ENCODE data around the gene CD300H.

Gene CD300H

DNA sequence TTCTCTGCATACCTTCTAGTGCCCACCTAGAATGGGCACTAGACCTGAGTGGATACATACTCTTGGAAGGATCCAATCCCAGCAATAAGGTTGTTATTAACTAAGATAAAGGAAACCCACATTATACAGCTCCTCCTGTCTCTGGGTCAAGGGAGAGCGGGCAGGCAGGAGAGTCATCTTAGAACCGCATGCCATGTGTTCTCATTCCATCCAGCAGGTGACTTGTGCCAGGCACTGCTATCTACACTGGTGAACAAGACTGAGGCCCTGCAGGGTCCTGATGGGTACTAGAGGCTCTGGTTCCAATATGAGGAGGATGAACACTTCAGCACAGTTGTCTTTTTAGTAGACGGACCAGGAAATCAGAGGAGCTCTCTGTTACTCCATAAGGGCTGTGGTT is 5.9 kb upstream of the CD300H start:
- H3K4me3 ChIP-seq (ENCODE audit: low read depth, low read length): no peak overlapping the region
- TF ChIP-seq, protein P1, sequence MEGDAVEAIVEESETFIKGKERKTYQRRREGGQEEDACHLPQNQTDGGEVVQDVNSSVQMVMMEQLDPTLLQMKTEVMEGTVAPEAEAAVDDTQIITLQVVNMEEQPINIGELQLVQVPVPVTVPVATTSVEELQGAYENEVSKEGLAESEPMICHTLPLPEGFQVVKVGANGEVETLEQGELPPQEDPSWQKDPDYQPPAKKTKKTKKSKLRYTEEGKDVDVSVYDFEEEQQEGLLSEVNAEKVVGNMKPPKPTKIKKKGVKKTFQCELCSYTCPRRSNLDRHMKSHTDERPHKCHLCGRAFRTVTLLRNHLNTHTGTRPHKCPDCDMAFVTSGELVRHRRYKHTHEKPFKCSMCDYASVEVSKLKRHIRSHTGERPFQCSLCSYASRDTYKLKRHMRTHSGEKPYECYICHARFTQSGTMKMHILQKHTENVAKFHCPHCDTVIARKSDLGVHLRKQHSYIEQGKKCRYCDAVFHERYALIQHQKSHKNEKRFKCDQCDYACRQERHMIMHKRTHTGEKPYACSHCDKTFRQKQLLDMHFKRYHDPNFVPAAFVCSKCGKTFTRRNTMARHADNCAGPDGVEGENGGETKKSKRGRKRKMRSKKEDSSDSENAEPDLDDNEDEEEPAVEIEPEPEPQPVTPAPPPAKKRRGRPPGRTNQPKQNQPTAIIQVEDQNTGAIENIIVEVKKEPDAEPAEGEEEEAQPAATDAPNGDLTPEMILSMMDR (IDR thresholded peaks at IDR 0.05; ENCODE audit: low read depth, low read length, missing control alignments): no peak
- DNase-seq (ENCODE audit: low read depth): no peak

DNA sequence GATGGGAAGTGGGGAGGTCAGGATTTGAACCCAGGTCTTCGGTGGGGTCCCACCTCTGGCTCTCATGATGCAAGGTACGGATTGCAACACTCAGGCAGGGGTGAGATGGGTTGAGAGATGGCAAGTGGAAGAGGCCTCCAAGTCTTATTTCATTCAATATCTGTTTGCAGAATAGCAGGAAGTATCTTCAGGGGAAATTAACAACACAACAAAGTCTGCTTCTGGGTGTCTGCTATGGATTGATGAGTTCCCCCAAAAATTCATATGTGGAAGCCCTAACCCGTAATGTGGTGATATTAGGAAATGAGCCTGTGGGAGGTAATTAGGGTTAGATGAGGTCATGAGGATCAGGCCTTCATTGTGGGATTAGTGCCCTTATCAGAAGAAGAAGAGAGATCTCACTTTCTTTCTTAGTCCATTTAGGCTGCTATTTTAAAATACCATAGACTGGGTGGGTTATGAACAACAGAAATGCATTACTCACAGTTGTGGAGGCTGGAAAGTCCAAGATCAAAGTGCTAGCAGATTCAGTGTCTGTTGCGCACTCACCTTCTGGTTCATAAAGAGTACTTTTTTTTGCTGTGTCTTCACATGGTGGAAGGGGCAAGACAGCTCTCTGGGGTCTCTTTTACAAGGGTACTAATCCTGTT is 4.4 kb upstream of the CD300H start:
- H3K4me3 ChIP-seq (ENCODE audit: low read depth, low read length): no peak overlapping the region
- TF ChIP-seq, protein P1 (IDR thresholded peaks at IDR 0.05; ENCODE audit: low read depth, low read length, missing control alignments): no peak
- DNase-seq (ENCODE audit: low read depth): no peak

DNA sequence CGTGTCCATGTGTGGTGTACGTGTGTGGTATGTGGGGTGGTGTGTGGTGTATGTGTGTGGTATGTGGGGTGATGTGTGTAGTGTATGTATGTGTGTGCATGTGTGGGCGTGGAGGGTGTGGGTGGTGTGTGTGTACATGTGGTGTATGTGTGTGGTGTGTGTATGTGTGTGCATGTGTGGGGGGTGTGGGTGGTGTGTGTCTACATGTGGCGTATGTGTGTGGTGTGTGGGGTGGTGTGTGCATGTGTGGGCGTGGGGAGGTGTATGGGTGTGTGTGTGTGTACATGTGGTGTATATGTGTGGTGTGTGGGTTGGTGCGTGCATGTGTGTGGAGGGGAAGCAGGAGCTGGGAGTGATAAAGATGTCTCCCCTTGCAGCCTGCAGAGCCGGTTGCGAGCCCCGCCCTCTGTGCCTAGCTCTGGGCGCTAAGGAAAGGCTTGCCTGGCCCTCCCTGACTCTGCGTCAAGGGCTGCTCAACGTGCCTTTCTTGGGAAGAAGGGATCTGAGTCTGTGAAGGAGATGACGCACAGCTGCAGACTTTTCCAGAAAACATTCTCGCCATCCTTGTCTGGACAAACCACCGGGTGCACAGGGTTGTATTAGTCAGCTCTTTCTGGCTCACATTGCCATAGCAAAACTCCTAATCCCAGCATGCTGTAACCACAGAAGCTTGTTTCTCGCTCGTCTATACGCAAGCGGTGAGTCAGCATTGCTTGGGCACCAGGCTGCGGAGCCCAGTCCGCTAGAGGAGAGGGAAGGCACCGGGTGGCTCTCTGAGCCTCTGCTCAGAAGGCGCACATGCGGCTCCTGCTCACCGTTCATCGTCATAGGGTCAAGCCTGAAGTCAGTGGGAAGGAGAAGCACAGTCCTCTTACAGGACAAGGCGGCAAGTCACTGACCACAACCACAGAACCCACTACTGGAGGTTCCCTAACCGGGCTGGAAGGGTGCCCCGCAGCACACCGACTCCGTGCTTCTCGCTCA is 2.0 kb upstream of the CD300H start:
- H3K4me3 ChIP-seq (ENCODE audit: low read depth, low read length): no peak overlapping the region
- no peak for DNase-seq (ENCODE audit: low read depth)
- TF ChIP-seq, protein P1 (IDR thresholded peaks at IDR 0.05; ENCODE audit: low read depth, low read length, missing control alignments): no peak

DNA sequence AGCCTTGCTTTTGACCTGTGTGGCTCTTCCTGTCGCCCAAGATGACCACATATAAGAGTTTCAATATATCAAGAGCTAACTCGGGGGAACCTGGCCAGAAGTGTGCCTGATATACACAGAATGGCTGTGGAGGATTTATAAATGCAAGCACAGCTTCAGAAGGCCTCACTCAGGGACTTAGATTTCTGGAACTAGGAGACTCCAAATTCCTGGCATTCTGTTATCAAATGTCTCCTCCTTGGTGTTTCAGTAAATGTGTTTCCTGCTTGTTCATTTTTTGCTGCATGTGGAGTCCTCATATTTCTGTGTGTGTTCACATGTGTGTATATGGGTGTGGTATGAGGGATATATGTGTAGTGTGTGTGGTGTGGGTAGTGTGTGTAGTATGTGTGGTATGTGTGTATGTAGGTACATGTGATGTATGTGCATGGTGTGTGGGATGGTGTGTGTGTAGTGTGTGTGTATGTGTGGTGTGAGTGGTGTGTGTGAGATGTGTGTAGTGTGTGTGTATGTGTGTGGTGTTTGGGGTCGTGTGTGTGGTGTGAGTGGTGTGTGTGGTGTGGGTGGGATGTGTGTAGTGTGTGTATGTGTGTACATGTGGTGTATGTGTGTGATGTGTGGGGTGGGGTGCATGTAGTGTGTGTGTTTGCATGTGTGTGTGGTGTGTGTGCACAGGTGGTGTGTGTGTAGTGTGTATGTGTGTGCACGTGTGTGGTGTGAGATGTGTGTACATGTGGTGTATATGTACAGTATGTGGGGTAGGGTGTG is 981 bp upstream of the CD300H start:
- H3K4me3 ChIP-seq (ENCODE audit: low read depth, low read length): no peak overlapping the region
- DNase-seq (ENCODE audit: low read depth): no peak
- TF ChIP-seq, protein P1 (IDR thresholded peaks at IDR 0.05; ENCODE audit: low read depth, low read length, missing control alignments): no peak

DNA sequence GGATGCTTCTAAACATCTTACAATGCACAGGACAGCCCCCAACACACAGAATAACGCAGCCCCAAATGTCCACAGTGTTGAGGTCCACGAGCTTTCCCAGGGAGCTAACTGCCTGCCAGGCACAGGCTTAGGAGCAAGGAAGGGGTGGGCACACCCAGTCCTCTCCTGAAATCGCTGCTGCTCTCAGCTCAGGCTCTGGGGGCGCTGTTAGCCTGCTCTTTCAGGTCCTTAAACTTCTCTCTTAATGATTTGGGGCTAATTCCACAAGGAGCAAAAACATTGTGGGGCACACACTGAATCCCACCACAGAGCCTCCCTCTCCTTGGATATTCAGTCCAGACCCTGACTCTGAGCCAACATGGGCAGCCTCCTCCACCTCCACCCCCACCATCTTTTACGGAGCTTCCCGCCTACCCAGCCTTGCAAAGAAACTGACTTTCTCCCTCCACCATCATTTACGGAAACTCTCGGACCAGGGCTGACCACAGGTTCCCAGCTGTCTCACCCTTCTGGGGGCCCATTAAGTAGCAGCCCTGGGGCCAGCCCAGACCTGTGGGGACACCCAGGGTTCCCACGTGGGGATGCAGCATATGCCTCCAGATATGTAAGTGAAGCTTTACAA is 1.1 kb downstream of the CD300H start:
- DNase-seq (ENCODE audit: low read depth): peak; percentile 7
- TF ChIP-seq, protein P1 (IDR thresholded peaks at IDR 0.05; ENCODE audit: low read depth, low read length, missing control alignments): peak; percentile 86
- H3K4me3 ChIP-seq (ENCODE audit: low read depth, low read length): no peak overlapping the region

DNA sequence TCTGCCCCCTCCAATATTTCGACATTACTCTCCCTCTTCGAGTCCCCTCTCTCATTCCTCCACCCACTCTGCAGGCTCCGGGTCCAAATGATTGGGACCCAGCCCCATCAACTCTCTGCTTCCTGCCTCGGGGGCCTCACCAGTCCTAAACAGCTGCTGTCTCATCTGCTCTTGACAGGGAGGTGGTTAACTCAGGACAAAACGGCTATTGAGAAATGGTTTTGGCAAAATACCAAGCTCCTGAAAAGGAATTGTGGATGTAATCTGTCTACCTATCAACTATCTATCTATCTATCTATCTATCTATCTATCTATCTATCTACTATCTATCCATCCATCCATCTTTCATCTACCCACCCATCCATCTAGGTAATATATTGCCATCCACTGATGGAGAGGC is 2.2 kb downstream of the CD300H start:
- no peak for DNase-seq (ENCODE audit: low read depth)
- TF ChIP-seq, protein P1 (IDR thresholded peaks at IDR 0.05; ENCODE audit: low read depth, low read length, missing control alignments): no peak
- no peak overlapping the region for H3K4me3 ChIP-seq (ENCODE audit: low read depth, low read length)
